Adrenal gland (tissue), 12 donors: ENCODE data around the gene FBXO41. TPM values are rescaled to one million over a fixed set of nuclear protein-coding genes. Genes with fewer than 3 reads are reported as not detected.

Experiments
- DNase-seq, 7 donors: peaks; one replicate each; pipeline ENCODE4 v3.0.0-alpha.2; 2019 to 2020
- H3K27ac ChIP-seq, 5 donors: fragments of 200-600 bp; sonication (generic) in 4 of 5; 1 replicate in 3 of 5; 2 replicates in 2 of 5; pipeline versions ENCODE4 v1.5.1 to v1.8.0; 2016 to 2020; ENCODE audit warnings: mild to moderate bottlenecking in 1 of 5
- H3K27me3 ChIP-seq: fragments of 200-600 bp; 2 replicates; pipeline ENCODE4 v1.8.0; 2021
- H3K36me3 ChIP-seq, 2 donors: fragments of 200-600 bp; replicated peaks in 1 of 2; 1 replicate in 1 of 2; 2 replicates in 1 of 2; pipeline versions ENCODE4 v1.5.1 to v1.8.0; 2018 to 2022
- H3K4me1 ChIP-seq, 2 donors: fragments of 200-600 bp; replicated peaks in 1 of 2; 1 replicate in 1 of 2; 2 replicates in 1 of 2; pipeline versions ENCODE4 v1.5.1 to v1.8.0; 2018 to 2021
- H3K4me3 ChIP-seq, 4 donors: fragments of 200-600 bp; sonication (generic) in 3 of 4; one replicate each; pipeline ENCODE4 v1.5.1; 2016 to 2018
- H3K9me3 ChIP-seq, 3 donors: fragments of 200-600 bp; sonication (generic) in 1 of 3; replicated peaks in 1 of 3; 1 replicate in 2 of 3; 2 replicates in 1 of 3; pipeline versions ENCODE4 v1.5.1 to v1.8.0; 2016 to 2021
- CTCF ChIP-seq, 6 experiments: fragments of 450-650 bp in 4 of 6; fragments of 200-600 bp in 2 of 6; sonication (generic) in 1 of 6; IDR thresholded peaks; 1 replicate in 5 of 6; 2 replicates in 1 of 6; pipeline versions ENCODE4 v1.5.1 to v1.8.0; 2016 to 2021; ENCODE audit warnings: antibody characterized with exemption in 6 of 6, mild to moderate bottlenecking in 2 of 6, moderate library complexity in 1 of 6
- POLR2A ChIP-seq, 2 donors: fragments of 450-650 bp; IDR thresholded peaks; one replicate each; pipeline ENCODE4 v1.6.1; 2017; ENCODE audit warnings: antibody characterized with exemption in 2 of 2, mild to moderate bottlenecking in 2 of 2, moderate library complexity in 1 of 2
- WGBS, 4 donors: extraction: QIAGEN DNeasy Blood & Tissue Kit in 2 of 4; methylation state at CpG; one replicate each; pipeline versions ENCODE4 v1.1.5 to v1.1.7; 2013 to 2017; 5-methylcytosine and 5-hydroxymethylcytosine counted together
- intact Hi-C, 2 donors: fragments of 100-400 bp; cut with DNase I; formaldehyde crosslinking; loops; one replicate each; pipeline versions ENCODE4 v1.14.1 to v1.15.0; 2022 to 2023
- polyA plus RNA-seq, 3 donors: library from polyadenylated mRNA; stranded (reverse); fragments of 200-250 nt in 2 of 3; fragments of 350-450 nt in 1 of 3; fragmentation: Illumina TruSeq in 1 of 3; extraction: RNeasy Lipid Tissue Mini Kit (QIAGEN cat#74804) in 1 of 3; gene quantifications; one replicate each; pipeline ENCODE4 v1.2.3, GENCODE V29; 2013 to 2014
- total RNA-seq, 9 donors: library from RNA; depleted of rRNA in 4 of 9; stranded (reverse); fragments of >200 nt in 4 of 9; fragments of 120-200 nt in 1 of 9; fragmentation: NEBNext Ultra II Directional in 1 of 9; extraction: Animal tissue kit (Norgen Biotek cat#: 25700) in 1 of 9; gene quantifications; one replicate each; pipeline versions ENCODE4 v1.1.0 to v1.2.4, GENCODE V29; 2013 to 2023
- donor health status: healthy with polysubstance abuse.
- donor health status: Bipolar disorder and iron deficiency.
- donor health status: DM: yes; HTN: yes; CAD: no.
- donor health status: DM: no; HTN: no; CAD: no.
- donor health status: DM: no; HTN: no; CAD: no.
- donor health status: DM: yes; HTN: yes; CAD: no.

FBXO41 gene
- total and polyA plus RNA-seq, 12 donors = 1.8 to 12.0 (median 5.5) TPM

GRCh38 chr2:73283545-73284295 lies 558 bp downstream of the FBXO41 start:
- Histone ChIP-seq H3K9me3 (no peaks in the 10 kb centered on the region), H3K27me3 (no peaks in the 10 kb centered on the region), H3K4me3 (peak overlapping the region; percentile 16 to 77 (median 50)), H3K27ac (no peak overlapping the region), H3K36me3 (no peaks in the 10 kb centered on the region), H3K4me1 (peaks cover 8 to 12% of the 10 kb centered on the region in 2 donors)
- DNase-seq = no peak
- TF ChIP-seq CTCF (IDR thresholded peaks at IDR 0.05) (no peak), POLR2A (IDR thresholded peaks at IDR 0.05) (no peak)
- WGBS, 4 donors = 3 to 10% (median 5%) methylated on average over 8 to 43 of the region's 43 CpGs
- intact Hi-C loops = no loop called here

GRCh38 chr2:73282924-73283544 lies 1.2 kb downstream of the FBXO41 start:
- no peaks in the 10 kb centered on the region for H3K9me3 ChIP-seq
- DNase-seq = no peak
- peak overlapping the region in 1 of 4 donors; percentile 77 for H3K4me3 ChIP-seq
- WGBS, 4 donors = 60 to 67% (median 62%) methylated on average over 4 to 5 of the region's 5 CpGs
- H3K27me3 ChIP-seq = no peaks in the 10 kb centered on the region
- H3K4me1 ChIP-seq = peaks cover 8 to 12% of the 10 kb centered on the region in 2 donors
- TF ChIP-seq POLR2A (IDR thresholded peaks at IDR 0.05) = no peak
- TF ChIP-seq CTCF (IDR thresholded peaks at IDR 0.05) = no peak
- intact Hi-C loops = no loop called here
- no peaks in the 10 kb centered on the region for H3K36me3 ChIP-seq
- H3K27ac ChIP-seq = no peak overlapping the region

- DNase-seq = no peak
- no peaks in the 10 kb centered on the region for H3K36me3 ChIP-seq
- no peaks in the 10 kb centered on the region for H3K9me3 ChIP-seq
- intact Hi-C loops = no loop called here
- H3K4me1 ChIP-seq = peaks cover 8 to 12% of the 10 kb centered on the region in 2 donors
- no peak overlapping the region for H3K4me3 ChIP-seq
- no peak for TF ChIP-seq POLR2A (IDR thresholded peaks at IDR 0.05)
- TF ChIP-seq CTCF (IDR thresholded peaks at IDR 0.05) = no peak
- H3K27me3 ChIP-seq = no peaks in the 10 kb centered on the region
- H3K27ac ChIP-seq = no peak overlapping the region
Observed at GRCh38 chr2:73281244-73281643, 3.0 kb downstream of the FBXO41 start.

GRCh38 chr2:73279852-73280251 lies 4.4 kb downstream of the FBXO41 start:
- no peaks in the 10 kb centered on the region for H3K9me3 ChIP-seq
- no peak for DNase-seq
- 82 to 88% (median 85%) methylated on average over 9 of the region's 9 CpGs for WGBS, 4 donors
- H3K27me3 ChIP-seq = no peaks in the 10 kb centered on the region
- no peaks in the 10 kb centered on the region for H3K36me3 ChIP-seq
- no peak overlapping the region for H3K4me3 ChIP-seq
- TF ChIP-seq POLR2A (IDR thresholded peaks at IDR 0.05) (no peak), CTCF (IDR thresholded peaks at IDR 0.05) (no peak)
- H3K27ac ChIP-seq = no peak overlapping the region
- intact Hi-C loops = no loop called here
- peaks cover 8 to 12% of the 10 kb centered on the region in 2 donors for H3K4me1 ChIP-seq
